GM12878 (cell line): ENCODE data around the gene CTRL. TPM values are rescaled to one million over a fixed set of nuclear protein-coding genes. Genes with fewer than 3 reads are reported as not detected.

ENCODE experiments used
- ATAC-seq: fragments of 200-7000 bp; cut with Tn5 transposase; 3 replicates; pipeline ENCODE4 v1.9.1; 2020; ENCODE audit warnings: mild to moderate bottlenecking, moderate library complexity
- BruUV-seq: library from RNA; stranded (reverse); fragments of 400-500 nt; replicated peaks from 2 replicates; lab custom pipeline; 2021; lab: Mats Ljungman, UMichigan
- CTCF ChIA-PET: fragments of 300-600 bp; sonication (Branson Sonifier 250); formaldehyde crosslinking; extraction: SDS; loops from one replicate; lab custom pipeline; 2021; ENCODE audit warnings: inconsistent platforms; lab: Yijun Ruan, JAX
- POLR2A ChIA-PET: fragments of 350-600 bp; formaldehyde crosslinking; extraction: SDS; loops from one replicate; lab custom pipeline; 2021; ENCODE audit warnings: inconsistent platforms; lab: Charles Lee
- RAD21 ChIA-PET: fragments of 300-600 bp; sonication (Branson Sonifier 250); formaldehyde crosslinking; loops from one replicate; lab custom pipeline; 2023; ENCODE audit warnings: antibody characterized with exemption; ENCODE audit not compliant: unreplicated experiment; lab: Charles Lee
- SMC1A ChIA-PET: fragments of 300-600 bp; sonication (Branson Sonifier 250); formaldehyde crosslinking; loops from one replicate; lab custom pipeline; 2023; ENCODE audit not compliant: unreplicated experiment, uncharacterized antibody; lab: Charles Lee
- DNase-seq: peaks from one replicate; pipeline ENCODE4 v3.0.0-alpha.2; 2011; ENCODE audit warnings: low read depth, low spot score
- FAIRE-seq: peaks from 3 replicates; lab custom pipeline; 2011; peaks lifted over from hg19 to GRCh38; lab: Jason Lieb, UNC
- H2AFZ ChIP-seq: 2 replicates; pipeline ENCODE4 v1.6.0; 2011; ENCODE audit warnings: low read depth, low read length, control low read depth; ENCODE audit not compliant: control insufficient read depth
- H3K27ac ChIP-seq: 2 replicates; pipeline ENCODE4 v1.5.1; 2011; ENCODE audit warnings: control low read depth; ENCODE audit not compliant: control insufficient read depth, insufficient read depth
- H3K27me3 ChIP-seq, 2 experiments: replicated peaks in 1 of 2; 2 replicates each; pipeline versions ENCODE4 v1.6.0 to v1.6.1; 2011; ENCODE audit warnings: low read length in 1 of 2; ENCODE audit not compliant: control insufficient read depth in 2 of 2, insufficient read depth in 2 of 2
- H3K36me3 ChIP-seq, 2 experiments: 2 replicates each; pipeline ENCODE4 v1.5.1; 2011; ENCODE audit warnings: low read length in 1 of 2; ENCODE audit not compliant: control insufficient read depth in 2 of 2, insufficient read depth in 2 of 2
- H3K4me1 ChIP-seq: 2 replicates; pipeline ENCODE4 v1.6.1; 2011; ENCODE audit warnings: mild to moderate bottlenecking, low read length, moderate library complexity, mixed read lengths; ENCODE audit not compliant: control insufficient read depth, insufficient read depth
- H3K4me2 ChIP-seq: 2 replicates; pipeline ENCODE4 v1.6.0; 2011; ENCODE audit warnings: control low read depth; ENCODE audit not compliant: control insufficient read depth, insufficient read depth
- H3K4me3 ChIP-seq: fragments of 200-600 bp; sonication (generic); 2 replicates; pipeline ENCODE4 v1.5.1; 2016
- H3K79me2 ChIP-seq: 2 replicates; pipeline ENCODE4 v1.6.0; 2011; ENCODE audit warnings: low read length; ENCODE audit not compliant: control insufficient read depth, insufficient read depth
- H3K9ac ChIP-seq: 2 replicates; pipeline ENCODE4 v1.8.0; 2011; ENCODE audit warnings: low read length, control low read depth, mixed read lengths; ENCODE audit not compliant: control insufficient read depth, insufficient read depth
- H3K9me3 ChIP-seq: replicated peaks from 3 replicates; pipeline ENCODE4 v1.5.1; 2011; ENCODE audit warnings: mild to moderate bottlenecking, low read length; ENCODE audit not compliant: control insufficient read depth, insufficient read depth
- H4K20me1 ChIP-seq: 2 replicates; pipeline ENCODE4 v1.6.0; 2011; ENCODE audit not compliant: control insufficient read depth, insufficient read depth
- CREM ChIP-seq: IDR thresholded peaks from 2 replicates; pipeline ENCODE4 v1.6.1; 2014; ENCODE audit warnings: antibody characterized with exemption, low read depth
- EP300 ChIP-seq, 2 experiments: fragments of 150-350 bp in 1 of 2; IDR thresholded peaks; 2 replicates each; pipeline ENCODE4 v1.6.1; 2011 to 2012; ENCODE audit warnings: low read depth in 2 of 2, low read length in 2 of 2, borderline replicate concordance in 1 of 2, improper control_type of control experiment in 1 of 2, inconsistent platforms in 1 of 2; ENCODE audit not compliant: control insufficient read depth in 1 of 2
- MTA3 ChIP-seq: IDR thresholded peaks from 2 replicates; pipeline ENCODE4 v1.6.1; 2012; ENCODE audit warnings: low read length, inconsistent platforms, borderline replicate concordance
- POLR2AphosphoS2 ChIP-seq: IDR thresholded peaks from 2 replicates; pipeline ENCODE4 v1.6.1; 2011; ENCODE audit warnings: low read depth, mild to moderate bottlenecking, low read length, improper control_type of control experiment, moderate library complexity
- TARDBP ChIP-seq: IDR thresholded peaks from 2 replicates; pipeline ENCODE4 v1.6.1; 2016; ENCODE audit warnings: borderline replicate concordance
- ZBTB4 ChIP-seq: fragments of 450-650 bp; formaldehyde crosslinking; IDR thresholded peaks from 2 replicates; pipeline ENCODE4 v1.4.0; 2022; ENCODE audit warnings: mild to moderate bottlenecking, moderate library complexity
- ZNF274 ChIP-seq: IDR thresholded peaks from one replicate; pipeline ENCODE4 v1.8.0; 2011; ENCODE audit not compliant: insufficient read length, insufficient read depth
- WGBS: methylation state at CpG from one replicate; pipeline ENCODE4 v1.1.6; 2016; ENCODE audit warnings: low lambda C conversion rate; ENCODE audit not compliant: insufficient replicate concordance, insufficient coverage; ENCODE audit errors: missing lambda C conversion rate; 5-methylcytosine and 5-hydroxymethylcytosine counted together
- in situ Hi-C: fragments of 300-500 bp; cut with MboI; formaldehyde crosslinking; loops from 9 replicates; pipeline ENCODE4 v1.14.3; 2018; ENCODE audit warnings: mixed read lengths
- intact Hi-C: fragments of 100-400 bp; cut with micrococcal nuclease; formaldehyde crosslinking; loops from one replicate; pipeline ENCODE4 v1.14.2; 2022; ENCODE audit not compliant: unreplicated experiment
- polyA plus RNA-seq, 11 experiments: library from polyadenylated mRNA; depleted of rRNA in 4 of 11; unstranded in 6 of 11; stranded (reverse) in 5 of 11; fragments of >200 nt; fragmentation: Nextera tagmentation in 4 of 11; fragmentation: Illumina TruSeq in 1 of 11; extraction: Ambion mirVana in 4 of 11; extraction: Trizol in 1 of 11; gene quantifications; 1 replicate in 1 of 11; 2 replicates in 10 of 11; pipeline versions ENCODE4 v1.2.1 to v1.2.3, GENCODE V29; 2011 to 2016; ENCODE audit warnings: inconsistent platforms in 2 of 11, missing spikeins in 2 of 11, low read depth in 1 of 11
- total RNA-seq, 4 experiments: library from RNA; depleted of rRNA in 3 of 4; stranded (reverse); fragments of >200 nt in 3 of 4; fragmentation: Illumina TruSeq in 1 of 4; extraction: Trizol in 1 of 4; gene quantifications; 2 replicates each; pipeline versions ENCODE4 v1.2.1 to v1.2.3, GENCODE V29; 2013 to 2021

The CTRL gene
- total and polyA plus RNA-seq, 10 of the 15 experiments (the other 5 are each of a cell fraction or from before 2014, with no cell fraction given) = 1.1 to 4.9 (median 2.6) TPM

GRCh38 chr16:67922740-67923139 lies 8.9 kb downstream of the CTRL start:
- Histone ChIP-seq H3K4me1 (no peaks in the 10 kb centered on the region; the same call in 1 of the 2 replicates), H3K4me2 (no peak overlapping the region), H3K4me3 (no peak overlapping the region), H3K27me3 (no peaks in the 10 kb centered on the region), H3K9me3 (no peaks in the 10 kb centered on the region), H2AFZ (no peak overlapping the region), H3K9ac (no peak overlapping the region), H3K36me3 (peaks cover 0 to 5% of the 10 kb centered on the region in 2 experiments; a peak in 2 of 4 replicates), H4K20me1 (no peaks in the 10 kb centered on the region), H3K79me2 (no peaks in the 10 kb centered on the region), H3K27ac (no peak overlapping the region)
- ChIA-PET CTCF (interaction anchor here (0.5 to 1.2 kb wide), 2 partner anchors 18 to 437 kb away, joined by 3 to 9 read pairs; no protein-coding TSS in a partner anchor), POLR2A (no interaction called here), RAD21 (no interaction called here), SMC1A (no interaction called here)
- WGBS = 72% methylated on average over 8 of the region's 8 CpGs
- ATAC-seq (no peak), FAIRE-seq (no peak), DNase-seq (no peak)
- BruUV-seq = no TSS peak
- in situ Hi-C loops = no loop called here
- TF ChIP-seq TARDBP (no peak), MTA3 (no peak), ZNF274 (no peak), CREM (no peak)
- TF ChIP-seq, all 136 proteins: peak for 0
- intact Hi-C loops = loop anchor here (10.0 kb wide), 1 partner anchor 398 kb away; the partner anchor contains the start of gene RIPOR1

GRCh38 chr16:67922221-67922620 lies 9.4 kb downstream of the CTRL start:
- Histone ChIP-seq H3K9ac (no peak overlapping the region), H3K4me3 (no peak overlapping the region), H3K36me3 (peaks cover 0 to 2% of the 10 kb centered on the region in 2 experiments; a peak in 1 of 4 replicates), H4K20me1 (no peaks in the 10 kb centered on the region), H3K9me3 (no peaks in the 10 kb centered on the region), H3K79me2 (no peaks in the 10 kb centered on the region), H3K27ac (no peak overlapping the region), H3K4me1 (no peaks in the 10 kb centered on the region; the same call in 1 of the 2 replicates), H3K27me3 (no peaks in the 10 kb centered on the region), H3K4me2 (no peak overlapping the region), H2AFZ (no peak overlapping the region)
- ChIA-PET RAD21 (no interaction called here), SMC1A (interaction anchor here (0.6 kb wide), 1 partner anchor 846 kb away, joined by 3 read pairs; no protein-coding TSS in a partner anchor), POLR2A (interaction anchor here (0.6 kb wide), 1 partner anchor 83 kb away, joined by 6 read pairs; no protein-coding TSS in a partner anchor), CTCF (interaction anchor here (0.5 to 1.2 kb wide), 3 partner anchors 19 to 437 kb away, joined by 3 to 9 read pairs (median 3); no protein-coding TSS in a partner anchor)
- 88% methylated on average over 5 of the region's 5 CpGs for WGBS
- in situ Hi-C loops (no loop called here), intact Hi-C loops (loop anchor here (10.0 kb wide), 1 partner anchor 397 kb away; the partner anchor contains the start of gene RIPOR1)
- TF ChIP-seq EP300 (IDR thresholded peaks at IDR 0.05; ENCODE audit: borderline replicate concordance in 1 of 2, control insufficient read depth in 1 of 2, low read depth in 2 of 2, low read length in 2 of 2) (no peak), POLR2AphosphoS2 (no peak), ZBTB4 (CRISPR knock-in tag) (no peak)
- FAIRE-seq = no peak
- BruUV-seq = no TSS peak
- DNase-seq = no peak
- ATAC-seq = no peak
